Embryonic facial prominence (tissue), 1 donor: ENCODE measurements around the gene NLGN3.
A peak's percentile ranks its signal among the peaks of the same experiment; 100 is the strongest.

Source experiments
- DNase-seq: peaks from one replicate; pipeline ENCODE4 v3.0.0-alpha.2; 2016; ENCODE audit errors: extremely low spot score

The NLGN3 gene

DNA sequence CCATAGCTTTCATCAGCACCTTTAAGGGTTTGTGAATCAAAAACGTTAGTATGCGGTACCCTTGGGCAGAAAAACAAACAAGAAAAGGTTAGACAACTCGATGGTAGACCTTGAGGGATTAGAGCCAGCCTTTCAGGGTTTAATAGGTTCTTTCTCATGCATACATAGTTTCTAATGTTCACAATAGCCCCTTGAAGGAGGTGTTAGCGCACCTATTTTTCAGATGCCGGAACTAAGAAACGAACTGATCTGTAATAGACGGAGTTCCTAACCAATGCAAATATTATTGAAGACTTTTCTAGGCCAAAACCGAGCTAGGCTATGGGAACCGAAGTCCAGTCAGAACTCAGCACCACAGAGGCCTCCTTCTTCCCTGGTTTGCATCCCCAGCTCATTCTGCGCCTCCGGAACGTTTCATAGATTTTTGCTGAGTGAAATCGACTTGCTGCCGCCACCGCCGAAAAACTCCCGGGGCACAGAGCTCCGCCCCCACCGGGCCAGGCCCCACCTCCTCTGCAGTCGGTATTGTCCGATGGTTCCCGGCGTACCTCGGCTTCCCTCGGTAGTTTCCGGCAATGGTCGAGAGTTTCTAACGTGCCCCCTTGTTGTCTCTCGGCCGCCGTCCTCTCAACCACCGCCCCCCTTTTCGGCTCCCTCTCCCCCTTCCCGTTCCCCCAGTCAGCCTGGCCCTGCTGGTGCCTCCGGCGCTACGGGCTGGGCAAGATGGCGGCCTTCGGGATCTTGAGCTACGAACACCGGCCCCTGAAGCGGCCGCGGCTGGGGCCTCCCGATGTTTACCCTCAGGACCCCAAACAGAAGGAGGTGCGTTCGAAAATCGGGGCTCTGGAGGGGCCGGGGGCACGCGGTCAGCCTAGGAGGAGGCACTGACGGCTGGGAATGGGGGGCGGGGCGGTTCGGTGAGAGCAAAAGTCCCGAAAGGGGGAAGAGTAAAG lies 26.3 kb upstream of the NLGN3 start, which contains the start of gene MED12:
TSS of gene MED12 (plus strand) at position 565 of the 953 bp plus-strand sequence. CDS start at position 724, 159 bp downstream.
- DNase-seq = peak; percentile 70

DNA sequence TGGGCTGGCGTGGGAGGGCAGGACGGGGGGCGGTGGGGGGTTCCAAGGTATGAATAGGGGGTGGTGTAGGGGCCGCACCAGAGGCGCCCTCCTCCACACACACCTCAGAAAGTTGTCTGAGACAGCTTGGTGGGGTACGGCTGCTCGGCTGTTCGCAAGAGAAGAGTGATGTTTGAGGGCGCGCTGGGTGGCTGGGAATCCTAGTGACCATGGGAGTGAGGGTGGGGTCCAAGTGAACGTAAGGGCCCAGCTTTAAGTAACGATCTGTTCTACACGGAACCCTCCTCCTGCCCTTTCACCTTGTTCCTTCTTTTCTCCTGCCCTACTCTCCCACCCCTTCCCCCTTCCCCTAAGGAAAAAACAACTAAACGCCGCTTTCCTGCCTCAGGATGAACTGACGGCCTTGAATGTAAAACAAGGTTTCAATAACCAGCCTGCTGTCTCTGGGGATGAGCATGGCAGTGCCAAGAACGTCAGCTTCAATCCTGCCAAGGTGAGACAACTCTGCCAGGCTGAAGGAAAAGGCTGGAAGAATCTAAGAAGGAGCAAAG lies 25.6 kb upstream of the NLGN3 start:
- DNase-seq = no peak

GRCh38 chrX:71128166-71128833 lies 16.3 kb upstream of the NLGN3 start:
- no peak for DNase-seq

DNA sequence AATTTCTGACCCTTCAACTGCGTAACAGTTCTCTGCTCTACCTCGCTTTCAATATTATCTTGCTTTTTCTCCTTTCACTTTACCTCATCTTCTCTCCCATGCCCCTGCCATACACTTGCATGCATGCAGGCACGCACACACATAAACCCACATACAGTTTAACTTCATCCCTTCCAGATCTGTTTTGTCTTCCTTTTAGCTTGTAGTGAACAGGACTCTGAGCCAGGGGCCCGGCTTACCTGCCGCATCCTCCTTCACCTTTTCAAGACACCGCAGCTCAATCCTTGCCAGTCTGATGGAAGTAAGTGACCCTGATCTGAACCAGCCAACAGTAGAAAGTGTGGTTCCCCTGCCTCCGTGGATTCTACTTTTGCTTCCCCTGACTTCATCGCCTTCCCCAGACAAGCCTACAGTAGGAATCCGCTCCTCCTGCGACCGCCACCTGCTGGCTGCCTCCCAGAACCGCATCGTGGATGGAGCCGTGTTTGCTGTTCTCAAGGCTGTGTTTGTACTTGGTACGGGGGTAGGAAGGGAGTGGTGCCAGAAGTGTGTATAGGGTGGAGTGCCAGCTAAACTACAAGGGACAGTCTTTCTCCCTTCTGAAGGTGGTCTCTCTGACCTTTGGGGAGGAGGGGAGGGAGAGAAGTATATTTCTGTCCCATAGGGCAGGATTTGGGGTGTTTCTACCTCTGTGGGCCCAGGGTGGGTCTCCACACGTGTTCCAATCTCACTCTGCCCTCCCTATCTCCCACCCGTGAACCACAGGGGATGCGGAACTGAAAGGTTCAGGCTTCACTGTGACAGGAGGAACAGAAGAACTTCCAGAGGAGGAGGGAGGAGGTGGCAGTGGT lies 15.5 kb upstream of the NLGN3 start:
- DNase-seq = no peak

DNA sequence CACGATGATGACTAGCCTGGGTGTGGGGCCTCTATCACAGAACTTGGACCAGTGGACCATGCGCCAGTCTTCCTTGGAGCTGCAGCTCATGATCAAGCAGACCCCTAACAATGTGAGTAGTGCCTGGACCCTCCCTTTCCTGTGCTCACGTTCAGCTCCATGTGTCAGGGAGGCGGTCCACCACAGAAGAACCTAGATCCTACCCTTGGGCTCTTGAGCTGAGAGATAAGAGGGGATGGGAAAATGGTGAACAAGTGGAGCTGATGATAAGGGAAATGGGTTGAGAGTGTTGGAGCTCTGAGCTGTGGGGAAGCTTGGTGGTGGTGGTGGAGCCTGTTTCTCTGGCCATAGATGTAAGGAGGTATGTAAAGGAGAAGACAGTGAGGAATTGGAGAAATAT lies 13.1 kb upstream of the NLGN3 start:
- DNase-seq = no peak

DNA sequence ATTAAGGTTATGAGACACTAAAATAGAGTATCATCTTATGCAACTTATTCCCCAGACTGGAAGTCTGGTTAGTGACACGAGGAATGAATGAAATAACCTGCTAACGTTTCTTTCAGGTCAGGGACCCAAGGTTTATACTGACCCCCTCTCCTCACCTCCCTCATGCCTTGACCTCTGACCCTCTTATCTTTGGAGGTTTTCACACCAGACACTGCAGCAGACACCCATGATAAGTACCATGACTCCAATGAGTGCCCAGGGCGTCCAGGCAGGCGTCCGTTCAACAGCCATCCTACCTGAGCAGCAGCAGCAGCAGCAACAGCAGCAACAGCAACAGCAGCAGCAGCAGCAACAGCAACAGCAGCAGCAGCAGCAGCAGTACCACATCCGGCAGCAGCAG lies 4.2 kb upstream of the NLGN3 start:
- no peak for DNase-seq

DNA sequence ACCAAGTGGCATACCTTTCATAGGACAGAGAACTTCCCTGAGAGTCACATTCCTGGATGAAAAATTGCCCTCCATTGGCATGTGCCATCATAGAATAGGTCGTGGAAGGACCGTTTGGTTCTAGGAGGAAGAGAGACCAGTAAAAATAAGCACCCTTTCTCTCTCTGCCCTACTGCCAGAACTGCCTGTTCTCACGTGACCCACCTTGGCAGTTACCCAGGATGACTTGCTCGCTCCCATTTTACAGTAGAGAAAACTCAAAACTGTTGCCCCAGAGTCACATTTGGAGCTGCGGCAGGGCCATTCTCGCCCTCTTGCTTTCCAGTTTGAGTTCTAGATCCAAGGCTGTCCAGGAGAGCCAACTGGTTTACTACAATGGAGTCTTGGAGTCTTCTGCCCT lies 1.1 kb upstream of the NLGN3 start:
- no peak for DNase-seq

GRCh38 chrX:71147496-71148277 lies 3.0 kb downstream of the NLGN3 start:
- no peak for DNase-seq

GRCh38 chrX:71148278-71148663 lies 3.6 kb downstream of the NLGN3 start:
- DNase-seq = no peak

DNA sequence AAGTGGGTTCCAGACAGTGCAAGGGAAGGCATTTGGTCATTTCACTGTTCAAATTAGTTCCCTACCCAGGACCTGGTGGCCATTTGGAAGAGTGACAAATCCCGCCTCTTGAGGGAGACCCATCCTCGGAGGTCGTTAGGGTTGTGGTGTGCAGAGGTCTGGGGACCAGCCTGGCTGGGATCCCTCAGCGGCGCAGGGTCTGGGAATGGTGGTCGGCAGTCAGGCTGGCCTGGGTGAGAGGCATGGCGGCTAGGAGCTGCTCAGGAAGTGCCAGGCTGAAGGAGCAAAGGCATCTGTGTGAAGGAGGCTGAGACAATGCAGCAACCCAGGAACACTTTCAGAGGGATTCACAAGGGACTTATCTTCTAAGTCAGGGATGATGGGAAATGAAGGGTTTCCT lies 6.7 kb downstream of the NLGN3 start:
- DNase-seq = no peak

DNA sequence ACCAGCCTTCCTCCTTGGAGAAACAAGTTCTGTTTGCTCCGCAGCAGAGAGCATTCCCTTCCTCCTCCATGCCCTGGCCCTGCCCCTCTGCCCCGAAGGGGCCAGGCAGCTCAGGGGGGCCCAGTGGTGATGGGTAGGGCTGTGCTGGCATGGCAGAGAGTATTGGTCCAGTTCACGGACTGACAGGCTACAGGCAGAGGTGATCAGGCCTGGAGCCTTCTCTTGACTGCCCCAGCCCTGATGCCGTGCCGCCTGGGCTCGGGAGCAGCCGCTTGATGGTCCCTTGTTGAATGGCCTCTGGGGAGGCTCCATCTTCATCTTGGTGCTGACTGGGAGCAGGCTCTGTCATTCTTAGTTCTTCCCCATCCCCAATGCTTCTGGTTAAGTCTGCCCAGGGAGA lies 9.6 kb downstream of the NLGN3 start:
- DNase-seq = no peak

- DNase-seq = no peak
These were observed 10.0 kb downstream of the NLGN3 start for GRCh38 chrX:71154641-71155040.

- DNase-seq = no peak
These were observed 14.0 kb downstream of the NLGN3 start for GRCh38 chrX:71158603-71159002.

GRCh38 chrX:71159335-71159734 lies 14.7 kb downstream of the NLGN3 start:
- DNase-seq = no peak

DNA sequence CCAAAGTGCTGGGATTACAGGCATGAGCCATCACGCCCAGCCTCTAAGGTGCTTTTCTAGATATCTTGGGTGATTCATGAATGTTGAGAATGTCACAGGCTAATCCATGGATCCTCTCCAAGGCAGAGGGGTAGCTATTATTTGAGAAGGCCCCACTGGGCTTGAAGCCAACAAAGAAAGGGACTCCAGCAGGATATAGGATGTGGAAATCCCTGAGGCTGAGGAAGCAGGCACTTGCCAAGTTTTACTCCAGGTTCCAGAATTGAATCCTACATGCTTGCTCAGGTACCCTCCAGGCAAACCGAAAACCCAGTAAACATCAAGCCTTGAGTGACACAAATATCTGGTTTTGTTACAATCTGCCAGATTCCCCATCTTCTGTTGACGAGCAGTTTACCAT lies 15.8 kb downstream of the NLGN3 start:
- DNase-seq = no peak

- DNase-seq = no peak
These were observed 18.3 kb downstream of the NLGN3 start for GRCh38 chrX:71162981-71163380.

- DNase-seq = no peak
These were observed 19.4 kb downstream of the NLGN3 start for GRCh38 chrX:71164071-71164470.

DNA sequence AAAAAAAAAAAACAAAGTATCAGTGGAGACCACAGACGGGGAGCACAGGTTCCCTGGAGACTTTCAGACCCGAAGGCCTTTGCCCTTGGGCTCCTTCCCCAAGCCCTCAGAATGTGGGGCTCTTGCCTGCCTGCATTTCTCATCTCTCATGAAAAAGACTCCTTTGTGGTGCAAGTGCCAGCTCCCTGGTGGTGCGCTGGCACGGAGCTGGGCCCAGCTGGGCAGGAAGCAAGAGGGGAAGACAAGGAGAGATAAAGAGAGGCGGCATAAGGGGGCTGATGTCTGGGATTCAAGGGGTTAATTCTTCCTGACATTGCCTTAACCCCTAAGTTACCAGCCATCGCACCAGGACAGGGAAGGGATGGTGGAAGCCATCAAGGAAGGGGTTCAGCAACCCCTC lies 21.8 kb downstream of the NLGN3 start:
- DNase-seq = no peak

DNA sequence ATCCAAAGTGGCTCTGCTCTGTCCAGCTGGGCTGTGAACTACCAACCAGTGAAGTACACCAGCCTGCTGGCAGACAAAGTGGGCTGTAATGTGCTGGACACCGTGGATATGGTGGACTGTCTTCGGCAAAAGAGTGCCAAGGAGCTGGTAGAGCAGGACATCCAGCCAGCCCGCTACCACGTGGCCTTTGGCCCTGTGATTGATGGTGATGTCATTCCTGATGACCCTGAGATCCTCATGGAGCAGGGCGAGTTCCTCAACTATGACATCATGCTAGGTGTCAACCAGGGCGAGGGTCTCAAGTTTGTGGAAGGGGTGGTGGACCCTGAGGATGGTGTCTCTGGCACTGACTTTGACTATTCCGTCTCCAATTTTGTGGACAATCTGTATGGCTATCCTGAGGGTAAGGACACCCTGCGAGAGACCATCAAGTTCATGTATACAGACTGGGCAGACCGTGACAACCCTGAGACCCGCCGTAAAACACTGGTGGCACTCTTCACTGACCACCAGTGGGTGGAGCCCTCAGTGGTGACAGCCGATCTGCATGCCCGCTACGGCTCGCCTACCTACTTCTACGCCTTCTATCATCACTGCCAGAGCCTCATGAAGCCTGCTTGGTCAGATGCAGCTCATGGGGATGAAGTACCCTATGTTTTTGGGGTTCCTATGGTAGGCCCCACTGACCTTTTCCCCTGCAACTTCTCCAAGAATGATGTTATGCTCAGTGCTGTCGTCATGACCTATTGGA lies 22.6 kb downstream of the NLGN3 start:
- no peak for DNase-seq

DNA sequence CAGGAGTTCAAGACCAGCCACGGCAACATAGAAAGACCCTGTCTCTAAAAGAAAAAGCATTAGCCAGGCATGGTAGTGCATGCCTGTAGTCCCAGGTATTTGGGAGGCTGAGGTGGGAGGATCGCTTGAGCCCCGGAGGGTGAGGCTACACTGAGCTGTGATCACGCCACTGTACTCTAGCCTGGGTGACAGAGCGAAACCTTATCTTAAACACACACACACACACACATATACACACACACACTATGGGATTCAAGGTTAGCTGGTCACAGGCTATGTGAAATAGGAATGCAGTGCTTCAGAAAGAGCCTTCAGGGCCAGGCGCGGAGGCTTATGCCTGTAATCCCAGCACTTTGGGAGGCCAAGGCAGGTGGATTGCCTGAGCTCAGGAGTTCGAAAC lies 23.5 kb downstream of the NLGN3 start:
- no peak for DNase-seq
